T-helper 1 cell treated with Interleukin-12 subunit alpha and Interleukin-12 subunit beta and Interleukin-4 antibody, amounts not matched to agents 30 ng/mL and 1 ng/mL, for 36 hours (primary cell): ENCODE measurements around the gene YBEY. TPM values are rescaled to one million over a fixed set of nuclear protein-coding genes. Genes with fewer than 3 reads are reported as not detected.
"Not testable (repeated sequence)": the region's sequence is repeated elsewhere in the genome, so short reads cannot be mapped to it uniquely, and the experiment has no call there.

Experiments used
- intact Hi-C: fragments of 100-400 bp; cut with micrococcal nuclease; formaldehyde crosslinking; loops from one replicate; pipeline ENCODE4 v1.15.1; 2024
- total RNA-seq: library from RNA; stranded (reverse); gene quantifications from 2 replicates; pipeline ENCODE4 v1.2.3, GENCODE V29; 2022

YBEY gene
- total RNA-seq, 1 donor from 2014 or later = 12.5 TPM

DNA sequence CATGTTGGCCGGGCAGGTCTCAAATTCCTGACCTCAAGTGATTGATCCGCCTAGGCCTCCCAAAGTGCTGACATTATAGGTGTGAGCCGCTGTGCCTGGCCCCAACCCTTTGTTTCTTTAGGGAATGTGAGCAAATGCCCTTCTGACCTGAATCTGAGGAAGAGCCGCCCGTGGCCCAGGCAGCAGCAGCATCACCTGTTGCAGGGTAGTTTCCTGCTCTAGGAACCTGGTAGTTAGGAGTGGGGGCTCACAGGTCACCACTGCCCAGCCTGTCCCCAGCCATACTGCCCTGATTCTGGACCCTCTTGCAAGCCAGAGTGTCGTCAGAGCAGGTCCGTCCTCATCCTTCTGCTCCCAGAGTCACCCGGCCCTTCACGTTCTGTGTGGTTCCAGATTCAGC lies 13.0 kb downstream of the YBEY start:
- intact Hi-C loops = no loop called here

DNA sequence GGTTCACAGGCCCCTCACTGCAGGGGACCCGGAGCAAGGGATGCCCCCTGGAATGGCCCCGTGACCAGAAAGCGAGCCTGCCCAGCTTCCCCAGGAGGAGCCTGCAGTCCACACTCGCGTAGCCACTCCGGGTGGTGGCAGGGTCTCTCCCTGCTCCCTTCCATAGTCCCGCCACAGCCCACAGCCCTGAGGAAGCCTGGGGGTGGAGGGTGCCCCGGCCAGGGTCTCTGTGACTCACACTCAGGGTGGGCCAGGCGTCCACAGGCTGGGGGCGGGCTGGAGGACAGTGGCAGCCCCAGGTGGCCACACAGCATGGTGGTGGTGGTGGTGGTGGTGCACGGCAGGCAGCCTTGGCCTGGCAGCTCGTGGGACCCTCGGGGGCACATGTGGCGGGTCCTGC lies 15.6 kb downstream of the YBEY start:
- intact Hi-C loops = no loop called here

DNA sequence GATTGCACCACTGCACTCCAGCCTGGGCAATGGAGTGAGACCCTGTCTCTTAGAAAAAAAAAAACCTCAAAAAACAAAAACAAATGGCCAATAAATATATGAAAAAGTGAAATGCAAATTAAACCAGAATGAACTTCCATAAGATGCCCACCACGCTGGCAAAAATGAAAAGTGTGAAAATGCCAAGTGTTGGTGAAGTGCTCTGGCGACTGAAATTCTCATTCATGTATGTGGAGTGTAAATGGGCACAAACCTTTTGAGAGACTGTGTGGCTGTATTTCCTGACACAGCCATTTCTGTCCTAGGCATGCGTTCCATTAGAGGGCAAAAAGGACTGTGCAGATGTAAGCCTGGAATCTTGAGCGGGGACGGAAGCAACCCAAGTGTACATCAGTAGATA lies 18.3 kb downstream of the YBEY start:
- intact Hi-C loops = no loop called here

DNA sequence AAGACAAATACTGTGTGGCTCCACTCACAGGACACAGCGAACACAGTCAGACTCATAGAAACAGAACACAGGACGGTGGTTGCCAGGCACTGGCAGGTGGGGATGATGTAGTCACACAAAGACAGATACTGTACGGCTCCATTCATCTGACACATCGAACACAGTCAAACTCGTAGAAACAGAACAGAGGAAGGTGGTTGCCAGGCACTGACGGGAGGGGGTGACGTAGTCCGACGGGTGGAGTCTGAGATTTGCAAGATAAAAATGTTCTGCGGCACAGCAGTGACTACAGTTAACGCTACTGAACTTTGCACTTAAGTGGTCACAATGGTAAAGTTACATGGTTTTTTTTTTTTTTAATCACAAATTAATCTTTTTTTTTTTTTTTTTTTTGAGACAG lies 18.8 kb downstream of the YBEY start:
- intact Hi-C loops = no loop called here

DNA sequence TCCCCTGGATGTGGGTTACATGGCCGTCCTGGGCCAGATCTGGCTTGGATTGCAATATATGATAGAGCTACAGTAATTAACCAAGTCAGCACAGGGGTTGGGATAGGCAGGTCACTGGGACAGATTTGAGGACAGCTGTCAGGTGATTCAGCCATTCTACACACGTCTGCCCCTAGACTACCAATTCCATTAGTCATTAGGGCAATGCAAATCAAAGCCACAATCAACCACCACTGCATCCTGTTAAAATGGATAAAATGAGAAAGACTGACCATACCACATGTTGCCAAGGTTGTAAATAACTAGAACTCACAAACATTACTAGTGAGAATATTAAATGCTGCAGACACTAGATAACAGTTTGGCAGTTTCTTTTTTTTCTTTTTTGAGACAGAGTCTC lies 21.5 kb downstream of the YBEY start:
- intact Hi-C loops = no loop called here

DNA sequence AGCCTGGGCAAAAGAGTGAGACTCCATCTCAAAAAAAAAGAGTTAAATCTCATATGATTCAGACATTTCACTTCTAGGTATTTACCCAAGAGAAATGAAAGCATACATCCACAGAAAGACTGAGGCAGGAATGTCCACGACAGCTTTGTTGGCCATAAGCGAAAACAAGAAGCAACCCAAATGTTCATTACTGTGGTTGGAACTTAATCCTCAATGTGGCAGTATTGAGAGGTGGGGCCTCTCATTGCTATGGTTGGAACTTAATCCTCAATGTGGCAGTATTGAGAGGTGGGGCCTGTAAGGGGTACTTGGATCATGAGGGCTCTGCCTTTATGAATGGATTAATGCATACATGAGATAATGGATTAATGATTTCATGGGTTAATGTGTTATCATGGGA lies 22.3 kb downstream of the YBEY start:
- intact Hi-C loops = no loop called here

DNA sequence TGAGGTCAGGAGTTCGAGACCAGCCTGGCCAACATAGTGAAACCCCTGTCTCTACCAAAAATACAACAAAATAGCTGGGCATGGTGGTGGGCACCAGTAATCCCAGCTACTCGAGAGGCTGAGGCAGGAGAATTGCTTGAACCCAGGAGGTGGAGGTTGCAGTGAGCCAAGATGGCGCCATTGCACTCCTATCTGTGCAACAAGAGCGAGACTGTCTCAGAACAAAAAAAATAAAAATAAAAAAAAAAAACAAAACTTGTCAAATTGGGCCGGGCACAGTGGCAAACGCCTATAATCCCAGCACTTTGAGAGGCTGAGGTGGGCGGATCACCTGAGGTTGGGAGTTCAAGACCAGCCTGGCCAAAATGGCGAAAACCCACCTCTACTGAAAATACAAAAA lies 24.1 kb downstream of the YBEY start:
- intact Hi-C loops = not testable (repeated sequence)

DNA sequence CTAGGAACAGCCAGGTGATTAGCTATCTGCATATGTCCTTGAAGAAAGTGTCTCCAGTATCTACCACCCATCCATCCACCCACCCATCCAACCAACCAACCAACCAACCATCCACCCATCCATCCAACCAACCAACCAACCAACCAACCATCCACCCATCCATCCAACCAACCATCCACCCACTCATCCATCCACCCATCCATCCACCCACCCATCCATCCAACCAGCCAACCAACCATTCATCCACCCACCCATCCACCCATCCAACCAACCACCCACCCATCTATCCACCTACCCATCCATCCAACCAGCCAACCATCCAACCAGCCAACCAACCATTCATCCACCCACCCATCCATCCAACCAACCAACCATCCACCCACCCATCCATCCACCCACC lies 25.4 kb downstream of the YBEY start:
- intact Hi-C loops = no loop called here

DNA sequence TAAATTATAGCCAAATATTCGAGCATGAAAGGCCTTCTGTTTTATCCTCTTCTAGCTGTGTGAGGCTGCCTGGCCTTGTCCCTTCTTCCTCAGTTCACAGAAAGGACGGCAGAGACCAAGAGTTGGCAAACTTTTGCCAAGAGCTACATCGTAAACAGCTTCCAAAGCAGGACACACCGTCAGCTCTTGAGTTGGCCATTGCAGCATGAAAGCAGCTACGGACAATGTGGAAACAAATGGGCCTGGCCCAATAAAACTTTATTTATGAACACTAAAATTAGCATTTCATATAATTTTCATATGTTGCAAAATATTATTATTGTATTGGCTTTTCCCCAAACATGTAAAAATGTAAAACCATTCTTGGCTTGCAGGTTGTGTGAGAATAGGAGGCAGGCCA lies 26.8 kb downstream of the YBEY start:
- intact Hi-C loops = no loop called here

DNA sequence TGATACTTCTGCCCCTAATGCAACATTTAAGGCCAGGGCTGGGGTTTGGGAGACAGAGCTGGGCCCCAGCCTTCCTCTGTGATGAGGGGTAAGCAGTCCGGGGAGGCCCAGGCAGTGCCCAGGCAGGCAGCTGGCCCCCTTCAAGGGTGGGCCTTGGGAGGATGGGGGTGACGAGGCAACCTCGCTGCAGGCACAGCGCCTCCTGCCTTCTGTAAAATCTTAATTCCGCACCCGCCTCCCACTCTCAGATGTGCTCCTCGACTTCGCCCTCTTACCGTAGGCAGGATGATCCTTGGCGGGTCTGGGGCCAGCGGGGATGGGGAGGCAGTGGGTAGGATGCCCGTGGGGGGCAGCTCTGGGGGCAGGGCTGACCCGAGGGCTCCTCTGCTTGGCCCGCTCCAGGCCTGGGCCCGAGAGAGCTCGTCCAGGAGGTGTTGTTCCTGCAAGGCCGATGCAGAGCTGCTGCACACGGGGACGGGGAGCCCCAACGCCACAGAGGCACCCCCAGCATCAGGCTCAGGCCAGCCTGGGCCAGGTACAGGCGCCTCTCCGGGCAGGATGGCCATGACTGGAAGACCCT lies 28.4 kb downstream of the YBEY start:
- intact Hi-C loops = no loop called here

DNA sequence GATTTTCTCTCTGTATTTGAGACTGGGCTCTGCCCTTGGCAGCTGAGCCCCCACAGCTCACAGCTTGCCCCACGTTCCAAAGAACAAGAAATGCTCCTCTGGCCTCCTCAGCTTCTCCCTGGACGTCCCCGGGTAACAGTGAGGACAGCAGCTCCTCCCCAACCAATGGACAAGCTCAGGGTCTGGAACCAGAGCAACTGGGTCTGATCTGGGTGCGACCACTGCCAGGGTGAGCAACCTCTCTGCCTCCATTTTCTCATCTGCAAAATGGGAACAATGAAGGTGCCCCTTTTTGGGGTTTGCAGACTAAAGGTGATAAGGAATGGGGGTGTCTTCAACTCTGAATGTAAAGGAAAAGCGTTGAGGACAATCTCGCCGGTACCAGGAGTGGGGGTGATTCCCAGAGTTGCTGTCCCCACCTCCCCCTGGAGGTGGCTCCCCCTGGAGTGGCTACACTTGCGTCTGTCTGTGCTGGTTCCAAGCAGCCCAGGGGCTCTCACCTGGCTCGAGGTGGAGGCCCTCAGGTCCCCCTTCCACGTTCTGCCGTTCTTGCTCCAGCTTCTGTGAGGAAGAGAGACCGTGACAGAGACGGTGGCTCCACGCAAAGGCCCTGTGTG lies 30.7 kb downstream of the YBEY start:
- intact Hi-C loops = no loop called here

DNA sequence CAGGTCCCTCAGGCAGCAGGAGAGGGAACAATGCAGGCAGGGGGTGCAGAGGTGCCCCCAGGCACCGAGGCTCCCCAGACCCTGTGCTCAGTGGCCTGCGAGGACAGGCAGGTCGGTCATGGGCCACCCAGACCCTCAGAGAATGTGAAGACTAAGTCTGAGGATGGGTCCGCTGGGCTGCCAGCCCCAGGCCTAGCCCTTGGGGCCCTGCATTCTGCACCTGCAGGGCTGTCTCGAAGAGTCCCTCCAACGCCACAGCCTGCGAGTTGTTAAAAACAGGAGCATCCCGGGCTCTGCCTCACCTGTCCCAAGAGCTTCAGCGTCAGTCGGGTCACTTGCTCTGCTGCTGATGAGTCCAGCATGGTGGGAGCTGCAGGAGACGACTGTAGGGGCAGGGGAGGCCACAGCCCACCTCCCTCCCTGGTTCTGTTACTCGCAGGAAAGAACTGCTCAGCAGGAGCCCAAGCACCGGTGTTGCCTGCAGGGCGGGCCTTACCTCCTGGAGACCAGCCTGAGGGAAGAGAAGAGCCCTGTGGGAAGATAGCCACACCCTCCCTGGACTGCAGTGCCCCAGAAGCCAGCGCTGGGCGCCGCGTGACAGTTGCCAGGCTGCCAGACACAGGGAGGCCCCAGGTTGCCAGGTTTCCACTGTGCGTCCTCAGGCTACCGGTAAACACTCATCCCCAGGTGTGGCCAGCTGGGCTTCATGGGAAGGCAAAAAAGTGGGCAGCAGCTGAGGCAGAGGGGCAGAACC lies 31.7 kb downstream of the YBEY start:
- intact Hi-C loops = no loop called here

DNA sequence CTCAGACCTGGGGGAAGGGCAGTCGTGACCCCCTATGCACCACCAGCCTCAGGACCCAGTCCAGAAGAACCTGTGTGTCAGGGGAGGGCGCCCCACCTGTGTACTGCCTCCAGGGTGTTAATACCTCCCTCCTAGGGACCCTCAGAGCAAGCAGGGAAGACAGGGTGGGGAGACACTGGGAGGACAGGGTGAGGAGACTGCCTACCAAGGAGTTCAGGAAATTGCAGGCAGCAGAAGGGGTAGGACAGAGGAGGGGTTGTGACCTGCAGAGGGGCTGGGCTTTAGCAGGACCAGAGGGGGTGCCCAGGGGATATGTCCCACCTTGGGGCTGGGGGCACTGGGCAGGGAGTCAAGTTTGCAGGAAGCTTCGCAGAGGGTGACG lies 32.3 kb downstream of the YBEY start:
- intact Hi-C loops = no loop called here

DNA sequence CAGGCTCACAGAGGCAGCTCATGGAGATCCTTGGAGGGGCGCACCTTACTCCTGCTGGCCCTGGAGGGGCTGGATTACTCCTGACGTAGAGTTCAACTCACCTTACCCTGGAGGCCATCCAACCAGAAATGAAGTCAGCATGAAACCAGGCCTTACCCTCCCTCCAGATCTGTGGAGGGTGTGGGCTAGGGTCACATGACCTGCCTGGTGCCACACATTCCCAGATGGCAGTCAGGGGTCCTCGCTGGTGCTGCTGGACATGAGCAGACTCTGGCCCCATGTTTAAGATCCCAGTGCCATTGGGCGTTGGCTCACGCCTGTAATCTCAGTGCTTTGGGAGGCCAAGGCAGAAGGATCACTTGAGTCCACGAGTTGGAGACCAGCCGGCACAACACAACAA lies 33.0 kb downstream of the YBEY start:
- intact Hi-C loops = no loop called here

DNA sequence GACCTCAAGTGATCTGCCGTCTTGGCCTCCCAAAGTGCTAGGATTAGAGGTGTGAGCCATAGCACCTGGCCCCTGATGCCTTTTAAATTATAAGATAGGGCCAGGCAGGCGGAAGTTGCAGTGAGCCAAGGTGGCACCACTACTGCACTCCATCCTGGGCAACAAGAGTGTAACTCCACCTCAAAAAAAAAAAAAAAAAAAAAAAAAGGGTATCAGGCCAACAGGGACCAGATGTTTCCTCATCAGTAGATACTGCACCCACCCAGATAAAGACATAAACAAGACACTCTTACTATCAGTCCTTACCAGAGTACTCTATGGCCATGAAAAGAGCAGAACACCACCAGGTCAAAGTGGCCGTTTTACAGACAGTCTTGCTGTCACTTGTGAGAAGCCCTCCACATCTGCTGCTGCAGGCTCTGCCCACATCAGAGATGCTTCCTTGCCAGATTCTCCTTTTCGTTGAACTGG lies 34.2 kb downstream of the YBEY start:
- intact Hi-C loops = loop anchor here (5.0 kb wide), 2 partner anchors 348 to 678 kb away; partner anchors contain the start of gene PCBP3

DNA sequence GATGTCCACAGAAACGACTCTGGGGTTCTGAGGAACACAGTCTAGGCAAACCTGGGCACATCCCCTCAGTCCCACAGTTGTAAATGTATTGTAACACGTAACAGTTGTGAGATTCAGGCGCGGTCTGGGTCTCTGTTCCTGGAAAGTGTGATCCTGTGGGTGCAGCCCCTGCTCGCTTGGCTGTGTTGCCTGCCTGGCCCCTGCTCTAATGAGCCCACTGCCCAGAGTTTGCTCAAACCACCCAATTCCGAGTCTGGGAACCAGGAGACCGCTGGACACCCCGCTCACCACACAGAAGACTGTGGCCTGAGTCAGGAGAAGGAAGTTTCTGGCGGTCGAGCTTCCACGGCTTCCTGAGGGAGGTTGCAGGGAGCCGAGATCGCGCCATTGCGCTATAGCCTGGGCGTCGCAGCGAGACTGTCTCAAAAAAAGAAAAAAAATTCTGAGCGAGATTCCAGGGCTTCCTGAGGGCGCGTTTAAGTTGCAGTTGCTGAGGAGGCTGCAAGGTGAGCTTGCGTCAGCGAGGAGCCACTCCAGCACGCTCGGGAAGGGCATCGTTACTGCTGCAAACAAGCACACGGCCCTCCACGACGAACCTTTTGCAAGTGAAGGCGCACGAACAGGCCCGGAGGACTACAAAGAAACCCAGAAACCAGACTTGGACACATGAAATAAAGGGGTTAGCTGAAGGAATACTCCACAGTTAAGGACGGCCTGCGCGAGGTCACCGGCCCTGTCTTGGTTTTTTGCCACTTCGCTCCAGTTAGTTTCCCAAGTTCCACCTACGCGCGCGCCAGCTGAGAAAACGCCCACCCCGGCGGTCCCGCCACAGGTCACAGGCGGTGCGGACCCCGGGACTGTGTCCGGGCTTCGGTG lies 36.4 kb downstream of the YBEY start:
- intact Hi-C loops = loop anchor here (1.0 to 5.0 kb wide), 5 partner anchors 26 to 680 kb away; partner anchors contain the start of genes DIP2A and PCBP3

DNA sequence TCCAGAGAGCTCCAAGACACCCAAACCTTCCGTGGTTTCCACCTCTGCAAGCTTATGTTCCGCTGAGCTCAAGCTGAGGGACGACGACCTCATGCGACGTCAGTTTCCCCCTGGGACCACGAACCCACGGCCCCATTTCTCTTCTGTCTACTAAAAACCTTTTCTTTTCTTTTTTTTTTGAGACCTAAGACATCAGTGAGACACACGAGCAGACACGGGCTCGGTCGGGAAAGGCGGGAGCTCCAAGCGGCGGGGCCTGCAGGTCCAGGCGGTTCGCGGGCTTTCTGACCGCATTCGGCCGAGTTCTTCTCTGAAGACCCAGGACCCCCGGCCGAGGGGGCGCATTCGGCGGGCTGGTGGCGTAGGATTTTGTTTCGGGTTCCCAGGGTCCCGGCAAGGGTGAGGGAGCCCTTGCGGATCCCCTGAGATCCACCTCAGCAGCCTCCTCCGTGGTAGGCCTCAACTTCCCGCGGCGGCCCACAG lies 37.1 kb downstream of the YBEY start:
- intact Hi-C loops = loop anchor here (1.0 to 5.0 kb wide), 5 partner anchors 26 to 681 kb away; partner anchors contain the start of genes DIP2A and PCBP3

DNA sequence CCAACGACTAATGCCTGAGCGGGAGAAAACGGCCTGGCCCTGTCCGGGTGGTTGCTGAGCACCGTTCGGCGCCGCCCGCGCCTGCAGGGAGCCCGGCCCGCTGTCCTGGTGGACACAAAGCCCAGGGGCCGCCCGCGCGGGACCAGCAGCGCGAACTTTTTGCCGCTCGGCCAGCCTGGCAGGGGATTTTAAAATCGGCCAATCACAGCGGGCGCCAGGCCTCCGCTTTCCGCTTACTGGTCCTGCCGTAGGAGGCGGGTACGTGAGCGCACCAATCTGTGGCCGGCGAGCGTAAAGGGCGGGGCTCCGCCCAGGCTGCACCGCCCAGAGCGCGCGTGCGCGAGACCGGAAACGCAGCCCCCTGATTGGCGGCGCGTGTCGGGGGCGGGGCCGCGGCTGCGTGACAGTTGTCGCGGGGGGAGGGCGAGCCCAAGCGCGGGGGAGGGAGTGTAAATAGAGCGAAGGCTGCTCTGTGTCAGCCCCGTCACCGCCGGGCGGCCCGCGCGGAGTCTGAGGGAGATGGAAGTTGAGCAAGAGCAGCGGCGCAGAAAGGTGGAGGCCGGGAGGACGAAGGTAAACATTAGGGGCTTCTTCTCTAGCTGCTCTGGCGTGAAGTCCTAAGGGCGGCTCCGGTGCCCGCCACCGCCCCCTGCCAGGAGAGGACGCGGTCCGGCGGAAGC lies 37.7 kb downstream of the YBEY start, which contains the start of the genes C21orf58 and PCNT:
C21orf58 (minus strand) TSS at position 161 of the 680 bp plus-strand sequence. CDS start 1,132 bp downstream, outside the sequence.
PCNT (plus strand) TSS at position 447 of the 680 bp plus-strand sequence; CDS start at position 520, 73 bp downstream.
- intact Hi-C loops = loop anchor here (1.0 to 5.0 kb wide), 10 partner anchors 27 to 682 kb away; partner anchors contain the start of genes DIP2A, PCBP3, PRMT2 and YBEY

DNA sequence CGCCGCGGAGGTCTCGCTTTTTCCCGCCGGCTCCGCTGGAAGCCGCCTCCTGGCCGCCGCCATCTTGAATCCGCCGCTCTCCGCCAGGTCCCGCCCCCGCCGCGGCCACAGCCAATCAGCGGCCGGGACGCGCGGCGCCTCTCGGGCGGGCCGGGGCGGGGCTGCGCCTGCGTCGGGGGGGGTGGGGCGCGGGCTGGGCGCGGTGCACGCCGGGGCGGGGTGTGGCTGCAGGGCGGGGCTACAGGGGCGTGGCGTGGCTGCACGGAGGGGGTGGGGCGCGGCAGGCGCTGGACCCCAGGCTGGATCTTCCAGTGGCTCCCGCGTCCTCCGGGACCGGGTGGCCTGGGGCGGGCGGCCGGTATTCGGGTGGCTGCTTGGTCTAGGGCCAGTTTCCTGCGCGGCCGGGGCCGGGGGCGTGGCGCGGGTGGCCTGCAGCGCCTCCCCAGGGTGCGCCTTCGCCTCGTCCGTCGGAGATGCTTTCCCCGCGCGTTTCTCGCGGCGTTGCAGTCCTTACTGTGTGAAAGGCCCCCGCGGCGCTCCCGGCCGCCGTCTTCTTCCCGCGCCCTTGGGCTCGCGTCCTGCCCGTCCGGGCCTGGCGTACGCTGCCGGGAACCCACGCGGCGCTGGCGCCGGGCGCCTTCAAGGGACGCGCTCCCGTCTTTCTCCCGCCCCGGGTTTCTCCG lies 38.4 kb downstream of the YBEY start:
- intact Hi-C loops = loop anchor here (1.0 to 5.0 kb wide), 9 partner anchors 38 to 682 kb away; partner anchors contain the start of genes PCBP3, PRMT2, SPATC1L and YBEY
